Skeletal muscle tissue (tissue), 5 donors: ENCODE data around the gene LEMD1. TPM values are rescaled to one million over a fixed set of nuclear protein-coding genes. Genes with fewer than 3 reads are reported as not detected.

ENCODE experiments used
- H3K27ac ChIP-seq: one replicate; pipeline ENCODE4 v1.7.0; 2013; ENCODE audit warnings: mild to moderate bottlenecking, low read depth, low read length, inconsistent platforms
- H3K27me3 ChIP-seq, 3 donors: one replicate each; pipeline ENCODE4 v1.7.0; 2013; ENCODE audit warnings: low read length in 3 of 3; ENCODE audit not compliant: control insufficient read depth in 3 of 3, insufficient read depth in 3 of 3
- H3K36me3 ChIP-seq, 3 donors: one replicate each; pipeline ENCODE4 v1.7.0; 2013; ENCODE audit warnings: low read length in 3 of 3; ENCODE audit not compliant: control insufficient read depth in 3 of 3, insufficient read depth in 3 of 3
- H3K4me1 ChIP-seq, 3 donors: one replicate each; pipeline ENCODE4 v1.7.0; 2013; ENCODE audit warnings: low read length in 3 of 3, mild to moderate bottlenecking in 3 of 3; ENCODE audit not compliant: control insufficient read depth in 3 of 3, insufficient read depth in 3 of 3
- H3K4me3 ChIP-seq, 3 donors: one replicate each; pipeline ENCODE4 v1.7.0; 2013; ENCODE audit warnings: low read length in 3 of 3
- H3K9ac ChIP-seq, 3 donors: one replicate each; pipeline ENCODE4 v1.7.0; 2013; ENCODE audit warnings: low read length in 3 of 3, mild to moderate bottlenecking in 3 of 3, moderate library complexity in 2 of 3, low read depth in 1 of 3
- H3K9me3 ChIP-seq, 3 donors: one replicate each; pipeline ENCODE4 v1.7.0; 2013; ENCODE audit warnings: low read length in 3 of 3; ENCODE audit not compliant: control insufficient read depth in 3 of 3
- small RNA-seq: library from RNA; depleted of rRNA; stranded (forward); fragments of <200 nt; gene quantifications from one replicate; pipeline ENCODE3, GENCODE V24; 2014
- total RNA-seq: library from RNA; depleted of rRNA; stranded (reverse); fragments of >200 nt; gene quantifications from one replicate; pipeline ENCODE4 v1.2.3, GENCODE V29; 2014
- donor health status: Osteomylitis.

Gene LEMD1
- total RNA-seq, 1 donor from 2014 or later, result not detected

- H3K4me1 ChIP-seq, result peaks cover 7 to 26% (median 12%) of the 10 kb centered on the region in 3 donors
- no peaks in the 10 kb centered on the region for H3K9me3 ChIP-seq
These were observed 82.6 kb downstream of the LEMD1 start for GRCh38 chr1:205339197-205339702.

GRCh38 chr1:205338011-205338410 lies 83.8 kb downstream of the LEMD1 start:
- H3K27me3 ChIP-seq, result peaks cover 3 to 10% (median 7%) of the 10 kb centered on the region in 3 donors
- H3K4me3 ChIP-seq, result no peak overlapping the region
- H3K9me3 ChIP-seq, result no peaks in the 10 kb centered on the region
- H3K36me3 ChIP-seq, result no peaks in the 10 kb centered on the region
- H3K27ac ChIP-seq, result no peak overlapping the region
- H3K4me1 ChIP-seq, result peaks cover 5 to 26% (median 5%) of the 10 kb centered on the region in 3 donors
- H3K9ac ChIP-seq, result no peak overlapping the region

More at GRCh38 chr1:205339197-205339702, 82.6 kb downstream of the LEMD1 start:
- H3K9ac ChIP-seq, result no peak overlapping the region
- H3K27me3 ChIP-seq, result peaks cover 14 to 21% (median 16%) of the 10 kb centered on the region in 3 donors
- H3K36me3 ChIP-seq, result no peaks in the 10 kb centered on the region
- H3K4me3 ChIP-seq, result no peak overlapping the region
- no peak overlapping the region for H3K27ac ChIP-seq

- Histone ChIP-seq H3K27ac (no peak overlapping the region), H3K9me3 (no peaks in the 10 kb centered on the region), H3K9ac (no peak overlapping the region), H3K27me3 (peaks cover 0 to 5% (median 3%) of the 10 kb centered on the region in 3 donors), H3K4me3 (no peak overlapping the region), H3K36me3 (no peaks in the 10 kb centered on the region), H3K4me1 (peaks cover 9 to 30% (median 10%) of the 10 kb centered on the region in 3 donors)
These were observed 84.4 kb downstream of the LEMD1 start for GRCh38 chr1:205337481-205337880.

- Histone ChIP-seq H3K9ac (no peak overlapping the region), H3K9me3 (no peaks in the 10 kb centered on the region), H3K4me3 (no peak overlapping the region)
These were observed 86.2 kb downstream of the LEMD1 start for GRCh38 chr1:205335692-205336091.

GRCh38 chr1:205332015-205332791 lies 89.7 kb downstream of the LEMD1 start:
- no peaks in the 10 kb centered on the region for H3K27me3 ChIP-seq
- H3K27ac ChIP-seq, result peak overlapping the region; percentile 55
- no peaks in the 10 kb centered on the region for H3K9me3 ChIP-seq
- peak overlapping the region in 2 of 3 donors; percentile 27 to 50 for H3K9ac ChIP-seq
- no peaks in the 10 kb centered on the region for H3K36me3 ChIP-seq
- peak overlapping the region in 2 of 3 donors; percentile 14 to 17 for H3K4me3 ChIP-seq
- H3K4me1 ChIP-seq, result peaks cover 56 to 74% (median 58%) of the 10 kb centered on the region in 3 donors

More at GRCh38 chr1:205335692-205336091, 86.2 kb downstream of the LEMD1 start:
- Histone ChIP-seq H3K36me3 (no peaks in the 10 kb centered on the region), H3K4me1 (peaks cover 27 to 48% (median 27%) of the 10 kb centered on the region in 3 donors), H3K27ac (no peak overlapping the region), H3K27me3 (peaks cover 0 to 3% (median 0%) of the 10 kb centered on the region in 3 donors)

Small RNAs within 50 kb of the gene (small RNA-seq; reads per million reads assigned to genes)
- 0.14 reads per million for gene MIR135B
- gene SNRPGP10, result not detected

Other genes starting within 250 kb of the LEMD1 start
- 10.4 TPM for gene DSTYK, start 210.4 kb downstream of the LEMD1 start, total RNA-seq
- 15.1 TPM for gene TMCC2, start 194.1 kb downstream of the LEMD1 start, total RNA-seq
- 1.0 TPM for gene NUAK2, start 100.3 kb downstream of the LEMD1 start, total RNA-seq
- gene KLHDC8A, start 65.1 kb downstream of the LEMD1 start, total RNA-seq, result 0.52 TPM
- gene BLACAT1, start 34.0 kb upstream of the LEMD1 start, total RNA-seq, result not detected
- gene CDK18, start 82.6 kb upstream of the LEMD1 start, total RNA-seq, result 3.7 TPM
- 13.6 TPM for gene ELK4, start 210.0 kb upstream of the LEMD1 start, total RNA-seq